Stomach (tissue), 4 donors: ENCODE results near the gene RNF182.

Experiments used
- CTCF ChIP-seq, 7 experiments: fragments of 450-650 bp in 4 of 7; fragments of 200-600 bp in 3 of 7; sonication (generic) in 3 of 7; IDR thresholded peaks; one replicate each; pipeline ENCODE4 v1.5.1; 2016 to 2019; ENCODE audit warnings: antibody characterized with exemption in 7 of 7, control low read depth in 2 of 7, mild to moderate bottlenecking in 1 of 7
- EP300 ChIP-seq: sonication (generic); formaldehyde crosslinking; IDR thresholded peaks from one replicate; pipeline ENCODE4 v1.6.1; 2017; ENCODE audit warnings: antibody characterized with exemption
- POLR2A ChIP-seq, 4 donors: fragments of 450-650 bp; IDR thresholded peaks; one replicate each; pipeline ENCODE4 v1.6.1; 2016; ENCODE audit warnings: antibody characterized with exemption in 4 of 4, control low read depth in 2 of 4, mild to moderate bottlenecking in 1 of 4, moderate library complexity in 1 of 4
- POLR2AphosphoS5 ChIP-seq, 3 donors: sonication (generic); formaldehyde crosslinking; IDR thresholded peaks; one replicate each; pipeline ENCODE4 v1.6.1; 2016; ENCODE audit warnings: antibody characterized with exemption in 3 of 3

GRCh38 chr6:14012313-14013030 is 87.7 kb downstream of the RNF182 start:
- TF ChIP-seq EP300 (no peak), POLR2A (IDR thresholded peaks at IDR 0.05) (no peak), CTCF (IDR thresholded peaks at IDR 0.05) (no peak), POLR2AphosphoS5 (IDR thresholded peaks at IDR 0.05) (no peak)
